BLaER1 (cell line): ENCODE measurements around the gene SLC16A11.

Experiments used
- H3K27ac ChIP-seq: shearing (Covaris generic); formaldehyde crosslinking; 2 replicates; pipeline ENCODE4 v1.8.1; 2022
- H3K27me3 ChIP-seq: shearing (Covaris generic); formaldehyde crosslinking; 2 replicates; pipeline ENCODE4 v1.8.1; 2022
- H3K36me3 ChIP-seq: shearing (Covaris generic); formaldehyde crosslinking; 2 replicates; pipeline ENCODE4 v1.8.1; 2022
- H3K4me1 ChIP-seq: shearing (Covaris generic); formaldehyde crosslinking; 2 replicates; pipeline ENCODE4 v1.8.1; 2022
- H3K4me2 ChIP-seq: shearing (Covaris generic); formaldehyde crosslinking; 2 replicates; pipeline ENCODE4 v1.8.1; 2022
- H3K4me3 ChIP-seq: shearing (Covaris generic); formaldehyde crosslinking; 2 replicates; pipeline ENCODE4 v1.8.1; 2022
- H3K9ac ChIP-seq: shearing (Covaris generic); formaldehyde crosslinking; 2 replicates; pipeline ENCODE4 v1.8.1; 2022
- H3K9me3 ChIP-seq: shearing (Covaris generic); formaldehyde crosslinking; 2 replicates; pipeline ENCODE4 v1.8.1; 2022
- H4K20me1 ChIP-seq: shearing (Covaris generic); formaldehyde crosslinking; 2 replicates; pipeline ENCODE4 v1.8.1; 2022
- Cebpa-rat ChIP-seq: shearing (Covaris generic); IDR thresholded peaks from 2 replicates; pipeline ENCODE4 v1.8.1; 2022

Gene SLC16A11

DNA sequence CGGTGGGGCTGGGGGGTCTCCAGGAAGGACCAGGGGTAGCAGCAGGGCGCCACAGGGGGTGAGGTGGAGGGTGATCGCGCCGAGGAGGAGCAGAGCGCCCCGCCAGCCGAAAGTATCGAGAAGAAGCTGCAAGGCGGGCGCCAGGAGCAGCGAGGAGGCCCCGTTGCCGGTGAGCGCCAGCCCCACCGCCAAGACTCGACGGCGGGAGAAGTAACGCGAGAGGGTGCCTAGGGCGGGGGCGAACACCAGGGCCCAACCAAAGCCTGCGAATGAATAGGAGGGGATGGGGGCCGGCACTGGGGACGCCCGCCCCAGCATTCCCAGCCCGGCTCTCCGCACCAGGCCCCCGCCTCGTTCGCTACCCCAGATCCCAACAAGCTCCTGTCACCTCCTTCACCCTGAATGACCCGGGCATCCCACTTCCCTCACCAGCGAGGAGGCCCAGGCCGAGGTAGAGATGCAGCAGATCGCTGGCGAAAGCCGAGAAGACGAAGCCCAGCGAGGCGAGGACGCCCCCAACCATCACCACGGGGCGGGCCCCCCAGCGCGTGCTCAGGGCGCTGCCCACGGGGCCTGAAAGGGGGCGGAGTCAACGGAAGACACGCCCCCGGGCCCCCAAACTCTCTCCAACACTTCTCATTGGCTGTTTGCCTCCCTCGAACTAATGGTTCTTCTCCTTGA is 1.3 kb downstream of the SLC16A11 start:
- Histone ChIP-seq H3K27me3 (peaks cover 50% of the 10 kb centered on the region), H3K9ac (peak overlapping the region; percentile 79; the same call in 1 of the 2 replicates), H3K27ac (peak overlapping the region; percentile 85; the same call in 1 of the 2 replicates), H3K9me3 (no peaks in the 10 kb centered on the region), H3K4me2 (peak overlapping the region; percentile 98), H3K4me1 (peaks cover 83% of the 10 kb centered on the region), H3K4me3 (peak overlapping the region; percentile 68), H3K36me3 (no peaks in the 10 kb centered on the region), H4K20me1 (no peaks in the 10 kb centered on the region)
- no peak for TF ChIP-seq Cebpa-rat

DNA sequence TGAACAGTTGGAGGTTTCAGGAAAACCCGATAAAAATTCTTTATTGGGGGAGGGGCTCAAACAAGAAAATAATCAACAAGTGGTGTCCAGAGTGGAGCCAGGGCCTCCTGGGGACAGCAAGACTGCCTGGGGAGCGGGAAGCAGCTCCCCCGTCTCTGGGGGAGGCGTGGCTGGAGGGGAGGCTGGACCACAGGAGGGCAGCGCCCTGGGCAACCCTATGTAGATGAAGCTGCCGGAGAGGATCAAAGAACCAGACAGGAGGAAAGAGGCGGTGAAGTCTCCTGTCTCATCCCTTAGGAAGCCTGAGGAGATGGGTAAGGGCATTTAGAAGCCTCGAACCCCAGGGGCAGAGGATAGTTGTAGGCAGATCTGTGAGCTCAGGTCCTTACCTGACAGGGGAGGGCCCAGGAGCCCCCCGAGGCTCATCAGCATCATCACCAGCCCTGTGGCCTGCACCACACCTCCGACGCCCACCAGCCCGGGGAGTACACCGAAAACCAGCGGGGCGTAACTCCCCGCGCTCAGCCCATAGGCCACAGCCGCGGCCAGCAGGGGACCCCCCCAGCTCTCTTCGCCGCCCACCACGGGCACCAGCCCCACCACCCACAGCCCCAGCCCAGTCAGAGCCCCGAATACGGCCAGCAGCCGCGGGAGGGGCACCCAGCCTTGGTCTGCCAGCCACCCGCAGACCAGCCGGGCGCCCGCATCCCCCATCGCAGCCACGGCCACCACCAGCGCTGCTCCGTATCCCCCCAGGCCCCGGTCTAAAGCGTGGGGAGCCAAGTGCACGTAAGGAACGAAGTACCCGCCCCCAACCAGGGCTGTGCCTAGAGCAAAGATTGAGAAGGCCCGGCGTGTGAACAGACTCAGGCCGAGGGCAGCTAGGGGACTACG is 2.0 kb downstream of the SLC16A11 start:
- Histone ChIP-seq H3K9ac (0 out of 2 replicates have a peak overlapping the region, but pooled peaks have one; percentile 15), H3K4me3 (peak overlapping the region; percentile 68), H3K27me3 (peaks cover 46% of the 10 kb centered on the region), H4K20me1 (no peaks in the 10 kb centered on the region), H3K9me3 (no peaks in the 10 kb centered on the region), H3K36me3 (no peaks in the 10 kb centered on the region), H3K4me2 (peak overlapping the region; percentile 98), H3K4me1 (peaks cover 85% of the 10 kb centered on the region), H3K27ac (peak overlapping the region; percentile 35; the same call in 1 of the 2 replicates)
- TF ChIP-seq Cebpa-rat = no peak

DNA sequence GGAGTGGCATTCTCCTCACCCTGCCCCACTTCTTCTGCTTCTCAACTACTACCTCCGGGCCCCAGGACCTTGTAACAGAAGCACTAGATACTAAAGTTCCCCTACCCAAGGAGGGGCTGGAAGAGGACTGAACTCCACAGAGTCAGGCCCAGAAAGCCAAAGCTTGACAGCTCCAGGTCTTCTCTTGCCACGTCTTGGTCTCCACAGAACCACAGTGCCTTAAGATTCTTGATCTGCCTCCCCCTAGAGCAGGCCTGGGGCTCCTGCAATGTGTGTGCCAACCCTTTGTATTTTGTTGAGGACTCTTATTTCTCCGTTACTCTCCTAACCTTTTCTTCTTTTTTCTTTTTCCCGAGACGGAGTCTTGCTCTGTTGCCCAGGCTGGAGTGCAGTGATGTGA is 4.1 kb downstream of the SLC16A11 start:
- H3K9me3 ChIP-seq = no peaks in the 10 kb centered on the region
- H3K9ac ChIP-seq = no peak overlapping the region; the same call in 1 of the 2 replicates
- peak overlapping the region; percentile 99 for H3K4me2 ChIP-seq
- peaks cover 86% of the 10 kb centered on the region for H3K4me1 ChIP-seq
- H4K20me1 ChIP-seq = no peaks in the 10 kb centered on the region
- H3K27me3 ChIP-seq = peaks cover 37% of the 10 kb centered on the region
- peak overlapping the region; percentile 60 for H3K27ac ChIP-seq
- no peak for TF ChIP-seq Cebpa-rat
- H3K36me3 ChIP-seq = no peaks in the 10 kb centered on the region
- no peak overlapping the region for H3K4me3 ChIP-seq

DNA sequence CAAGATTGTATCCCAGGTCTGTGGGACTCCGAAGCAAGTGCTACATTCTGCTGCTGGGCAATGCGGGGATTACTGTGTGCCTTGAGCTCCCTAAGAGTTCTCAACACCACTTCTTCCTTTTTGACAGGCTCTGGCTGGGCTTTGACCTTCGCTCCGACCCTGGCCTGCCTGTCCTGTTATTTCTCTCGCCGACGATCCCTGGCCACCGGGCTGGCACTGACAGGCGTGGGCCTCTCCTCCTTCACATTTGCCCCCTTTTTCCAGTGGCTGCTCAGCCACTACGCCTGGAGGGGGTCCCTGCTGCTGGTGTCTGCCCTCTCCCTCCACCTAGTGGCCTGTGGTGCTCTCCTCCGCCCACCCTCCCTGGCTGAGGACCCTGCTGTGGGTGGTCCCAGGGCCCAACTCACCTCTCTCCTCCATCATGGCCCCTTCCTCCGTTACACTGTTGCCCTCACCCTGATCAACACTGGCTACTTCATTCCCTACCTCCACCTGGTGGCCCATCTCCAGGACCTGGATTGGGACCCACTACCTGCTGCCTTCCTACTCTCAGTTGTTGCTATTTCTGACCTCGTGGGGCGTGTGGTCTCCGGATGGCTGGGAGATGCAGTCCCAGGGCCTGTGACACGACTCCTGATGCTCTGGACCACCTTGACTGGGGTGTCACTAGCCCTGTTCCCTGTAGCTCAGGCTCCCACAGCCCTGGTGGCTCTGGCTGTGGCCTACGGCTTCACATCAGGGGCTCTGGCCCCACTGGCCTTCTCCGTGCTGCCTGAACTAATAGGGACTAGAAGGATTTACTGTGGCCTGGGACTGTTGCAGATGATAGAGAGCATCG is 5.6 kb downstream of the SLC16A11 start:
- Histone ChIP-seq H4K20me1 (no peaks in the 10 kb centered on the region), H3K4me1 (peaks cover 83% of the 10 kb centered on the region), H3K27ac (0 out of 2 replicates have a peak overlapping the region, but pooled peaks have one; percentile 2), H3K4me2 (peak overlapping the region; percentile 99), H3K27me3 (peaks cover 27% of the 10 kb centered on the region), H3K9me3 (no peaks in the 10 kb centered on the region), H3K36me3 (no peaks in the 10 kb centered on the region), H3K9ac (peak overlapping the region; percentile 13; the same call in 1 of the 2 replicates), H3K4me3 (no peak overlapping the region)
- no peak for TF ChIP-seq Cebpa-rat

DNA sequence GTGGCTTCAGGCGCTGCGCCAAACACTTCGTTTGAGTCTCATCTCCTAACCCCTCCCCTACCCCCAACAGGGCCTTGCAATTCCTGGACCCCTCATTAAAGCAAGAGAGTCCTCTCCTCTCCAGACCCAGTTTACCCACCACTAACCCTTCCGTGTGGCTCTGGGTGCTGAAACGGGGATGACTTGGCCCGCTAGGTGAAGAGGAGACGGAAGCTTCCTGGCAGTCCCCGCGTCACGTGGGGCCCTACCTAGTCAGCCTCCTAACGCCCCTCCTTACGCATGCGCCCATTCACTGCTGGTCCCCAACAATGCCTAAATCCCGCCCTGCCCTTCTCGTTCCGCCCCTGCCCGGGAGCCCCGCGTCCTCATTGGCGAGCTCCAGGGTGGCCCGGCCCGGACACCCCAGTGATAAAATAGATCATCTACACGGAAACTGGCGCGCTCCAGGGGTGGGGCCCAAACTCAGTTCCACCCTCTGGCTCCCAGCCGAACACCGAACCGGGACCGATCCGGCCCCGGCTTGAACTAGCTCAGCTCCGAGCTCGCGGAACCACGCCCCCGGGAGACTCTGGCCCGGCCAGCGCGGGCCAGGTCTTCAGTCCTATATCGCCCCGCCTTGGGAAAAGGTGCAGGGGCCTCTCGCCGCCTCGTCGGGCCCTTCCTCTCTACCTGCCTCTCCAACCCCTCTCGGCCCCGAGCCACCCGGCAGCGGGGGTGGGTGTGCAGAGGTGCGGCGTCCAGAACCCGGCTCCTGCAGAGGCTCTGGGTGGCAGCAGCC is 8.1 kb downstream of the SLC16A11 start, which contains the start of gene SLC16A13:
SLC16A13 (plus strand) TSS at position 425 of the 778 bp plus-strand sequence. CDS start 368 bp downstream, outside the sequence.
- Histone ChIP-seq H3K27me3 (peaks cover 3% of the 10 kb centered on the region; the same call in 1 of the 2 replicates), H3K36me3 (no peaks in the 10 kb centered on the region), H3K4me1 (peaks cover 68% of the 10 kb centered on the region), H4K20me1 (no peaks in the 10 kb centered on the region), H3K9ac (peak within 1 kb of the TSS; percentile 82), H3K27ac (peak within 1 kb of the TSS; percentile 94), H3K4me2 (peak within 1 kb of the TSS; percentile 99), H3K4me3 (peak within 1 kb of the TSS; percentile 80), H3K9me3 (no peaks in the 10 kb centered on the region)
- no peak for TF ChIP-seq Cebpa-rat

DNA sequence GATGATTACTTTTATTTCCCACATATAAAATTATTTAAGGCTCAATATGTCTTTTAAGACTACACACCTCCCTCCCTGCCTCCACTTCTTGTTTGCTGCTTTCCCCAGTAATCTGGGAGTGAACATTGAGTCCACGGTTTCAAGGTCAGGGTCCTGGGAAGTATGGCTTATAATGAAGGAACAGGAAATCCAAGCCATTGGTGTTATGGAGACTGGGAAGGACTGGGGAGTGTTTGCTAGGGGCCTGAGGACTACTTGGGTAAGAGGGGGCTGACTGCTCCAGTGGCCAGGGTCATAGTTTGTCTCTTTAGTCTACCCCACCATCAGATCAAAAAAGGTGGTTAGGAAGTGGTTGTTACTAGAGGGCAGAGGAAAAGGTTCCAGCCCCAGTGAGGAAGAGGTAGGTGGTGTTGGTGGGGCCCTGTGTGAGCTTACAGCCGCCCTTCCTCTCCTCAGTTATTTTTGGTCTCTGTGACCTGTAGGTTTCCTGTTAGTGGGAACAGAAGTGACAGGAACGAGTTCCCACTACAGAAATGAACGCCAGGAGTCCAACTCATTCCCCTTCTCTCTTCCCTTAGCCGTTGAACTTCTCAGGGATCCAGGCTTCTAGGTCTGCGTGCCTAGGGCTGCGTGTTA is 8.8 kb downstream of the SLC16A11 start:
- Histone ChIP-seq H3K4me2 (peak overlapping the region; percentile 99), H3K36me3 (no peaks in the 10 kb centered on the region), H3K9me3 (no peaks in the 10 kb centered on the region), H3K27ac (peak overlapping the region; percentile 94), H3K9ac (peak overlapping the region; percentile 82), H3K4me1 (peaks cover 68% of the 10 kb centered on the region), H3K4me3 (peak overlapping the region; percentile 80), H4K20me1 (no peaks in the 10 kb centered on the region), H3K27me3 (no peaks in the 10 kb centered on the region)
- TF ChIP-seq Cebpa-rat = no peak

DNA sequence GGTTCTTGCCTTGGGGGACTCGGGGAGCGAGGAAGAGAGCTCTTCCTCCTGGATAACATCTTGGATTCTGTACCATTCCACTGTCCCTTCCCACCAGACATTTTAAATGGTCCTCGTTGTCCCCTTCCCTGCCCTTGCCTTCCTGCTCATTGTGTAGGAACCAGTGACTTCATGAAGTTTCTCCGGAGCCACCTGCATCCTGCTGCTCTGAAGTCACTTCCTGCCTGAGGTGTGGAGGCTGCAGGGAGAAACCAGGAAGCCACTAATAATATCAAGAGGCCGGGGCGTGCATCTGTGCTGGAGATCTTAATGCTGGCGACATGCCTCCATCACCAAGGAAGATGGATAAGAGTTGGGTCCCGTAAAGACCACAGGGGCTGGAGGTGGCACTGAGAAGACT is 14.2 kb downstream of the SLC16A11 start:
- H3K36me3 ChIP-seq = 0 out of 2 replicates have a peak, but pooled peaks cover 4% of the 10 kb centered on the region
- no peaks in the 10 kb centered on the region for H3K27me3 ChIP-seq
- no peaks in the 10 kb centered on the region for H3K9me3 ChIP-seq
- TF ChIP-seq Cebpa-rat = no peak
- H3K9ac ChIP-seq = peak overlapping the region; percentile 68
- peak overlapping the region; percentile 92 for H3K27ac ChIP-seq
- peak overlapping the region; percentile 49 for H3K4me3 ChIP-seq
- peak overlapping the region; percentile 84 for H3K4me2 ChIP-seq
- no peaks in the 10 kb centered on the region for H4K20me1 ChIP-seq
- peaks cover 50% of the 10 kb centered on the region for H3K4me1 ChIP-seq

DNA sequence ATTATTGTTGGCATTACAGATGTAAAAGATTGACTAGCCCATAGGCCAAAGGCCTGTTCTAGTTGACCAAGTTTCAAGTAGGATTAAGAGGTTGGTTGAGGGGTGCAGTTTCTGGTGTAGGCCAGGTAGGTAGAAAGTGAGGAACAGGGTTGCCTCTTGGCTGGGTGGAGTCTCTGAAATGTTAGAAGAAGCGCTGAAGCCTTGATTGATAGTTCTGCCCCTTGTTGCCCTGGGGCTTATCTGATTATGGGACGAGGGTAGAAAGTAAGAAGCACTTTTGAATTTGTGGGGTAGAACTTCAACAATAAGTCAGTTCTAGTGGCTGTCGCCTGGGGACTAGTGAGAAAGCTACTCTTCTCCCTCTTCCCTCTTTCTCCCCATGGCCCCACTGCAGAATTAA is 14.8 kb downstream of the SLC16A11 start:
- H3K4me1 ChIP-seq = peaks cover 50% of the 10 kb centered on the region
- H4K20me1 ChIP-seq = no peaks in the 10 kb centered on the region
- H3K4me2 ChIP-seq = peak overlapping the region; percentile 84
- 0 out of 2 replicates have a peak, but pooled peaks cover 4% of the 10 kb centered on the region for H3K36me3 ChIP-seq
- no peak overlapping the region for H3K4me3 ChIP-seq
- H3K9ac ChIP-seq = peak overlapping the region; percentile 68
- peaks cover 2% of the 10 kb centered on the region; the same call in 1 of the 2 replicates for H3K27me3 ChIP-seq
- no peaks in the 10 kb centered on the region for H3K9me3 ChIP-seq
- H3K27ac ChIP-seq = peak overlapping the region; percentile 92
- TF ChIP-seq Cebpa-rat = no peak
